GM18868 (cell line): Measurements from ENCODE around the gene CCDC97.

Experiments used
- ATAC-seq: cut with Tn5 transposase; IDR thresholded peaks from one replicate; pipeline ENCODE4 v1.9.1; 2021; ENCODE audit warnings: mild to moderate bottlenecking, moderate library complexity; ENCODE audit not compliant: unreplicated experiment

Gene CCDC97

GRCh38 chr19:41318696-41319499 lies 8.9 kb downstream of the CCDC97 start:
- no peak for ATAC-seq

- ATAC-seq: no peak
Observed at GRCh38 chr19:41319500-41320184, 9.7 kb downstream of the CCDC97 start.

GRCh38 chr19:41320185-41320518 lies 10.2 kb downstream of the CCDC97 start:
- ATAC-seq: no peak

GRCh38 chr19:41320568-41320967 lies 10.6 kb downstream of the CCDC97 start:
- ATAC-seq: no peak

- no peak for ATAC-seq
Observed at GRCh38 chr19:41321204-41321599, 11.2 kb downstream of the CCDC97 start.

- no peak for ATAC-seq
Observed at GRCh38 chr19:41321600-41322270, 11.8 kb downstream of the CCDC97 start.

GRCh38 chr19:41322451-41322850 lies 12.5 kb downstream of the CCDC97 start:
- ATAC-seq: no peak

GRCh38 chr19:41323023-41323422 lies 13.1 kb downstream of the CCDC97 start:
- ATAC-seq: no peak

GRCh38 chr19:41323430-41324125 lies 13.6 kb downstream of the CCDC97 start:
- no peak for ATAC-seq

- no peak for ATAC-seq
Observed at GRCh38 chr19:41324231-41324702, 14.3 kb downstream of the CCDC97 start.

- no peak for ATAC-seq
Observed at GRCh38 chr19:41324921-41325639, 15.1 kb downstream of the CCDC97 start.

GRCh38 chr19:41325640-41325946 lies 15.6 kb downstream of the CCDC97 start:
- ATAC-seq: no peak

- ATAC-seq: peak; percentile 41
Observed at GRCh38 chr19:41325947-41326706, 16.2 kb downstream of the CCDC97 start.

GRCh38 chr19:41327076-41327575 lies 17.2 kb downstream of the CCDC97 start:
- ATAC-seq: no peak

GRCh38 chr19:41327576-41328156 lies 17.7 kb downstream of the CCDC97 start:
- peak; percentile 45 for ATAC-seq

GRCh38 chr19:41328157-41328841 lies 18.3 kb downstream of the CCDC97 start:
- ATAC-seq: no peak

GRCh38 chr19:41328842-41329225 lies 18.9 kb downstream of the CCDC97 start:
- no peak for ATAC-seq

- no peak for ATAC-seq
Observed at GRCh38 chr19:41330481-41330880, 20.5 kb downstream of the CCDC97 start.
